HL-60 (cell line): Measurements from ENCODE around the gene SMG6.

Experiments
- DNase-seq, 2 experiments: peaks; one replicate each; pipeline ENCODE4 v3.0.0-alpha.2; 2010 to 2020; ENCODE audit warnings: low read depth in 1 of 2, low spot score in 1 of 2
- H3K27ac ChIP-seq: fragments of 250-450 bp; sonication (Bioruptor Pico); replicated peaks from 2 replicates; pipeline ENCODE4 v1.5.1; 2020; ENCODE audit warnings: mild to moderate bottlenecking, moderate library complexity
- H3K27me3 ChIP-seq: fragments of 250-450 bp; sonication (Bioruptor Pico); 2 replicates; pipeline ENCODE4 v1.5.1; 2021; ENCODE audit warnings: mild to moderate bottlenecking, moderate library complexity; ENCODE audit not compliant: insufficient read depth, poor library complexity, severe bottlenecking
- H3K4me3 ChIP-seq: replicated peaks from 2 replicates; pipeline ENCODE4 v1.5.1; 2011; ENCODE audit warnings: mild to moderate bottlenecking, control low read depth, low read length; ENCODE audit not compliant: insufficient read depth
- CTCF ChIP-seq: IDR thresholded peaks from one replicate; pipeline ENCODE4 v1.5.1; 2011; ENCODE audit warnings: low read length, control low read depth, inconsistent platforms; ENCODE audit not compliant: insufficient read depth
- GABPA ChIP-seq: IDR thresholded peaks from 2 replicates; pipeline ENCODE4 v1.6.1; 2012; ENCODE audit warnings: low read depth
- POLR2AphosphoS5 ChIP-seq: IDR thresholded peaks from 2 replicates; pipeline ENCODE4 v1.6.1; 2012; ENCODE audit warnings: low read depth
- REST ChIP-seq: IDR thresholded peaks from 2 replicates; pipeline ENCODE4 v1.6.1; 2012; ENCODE audit warnings: low read depth; ENCODE audit not compliant: insufficient replicate concordance
- SPI1 ChIP-seq: IDR thresholded peaks from 2 replicates; pipeline ENCODE4 v1.6.1; 2012; ENCODE audit warnings: low read depth, mild to moderate bottlenecking, borderline replicate concordance

SMG6 gene

GRCh38 chr17:2181897-2182448 is 121.6 kb downstream of the SMG6 start:
- TF ChIP-seq REST (no peak), SPI1 (no peak), GABPA (no peak), CTCF (no peak), POLR2AphosphoS5 (no peak)
- DNase-seq = no peak
- H3K27ac ChIP-seq = no peak overlapping the region

GRCh38 chr17:2181206-2181896 is 122.2 kb downstream of the SMG6 start:
- no peak for DNase-seq
- Histone ChIP-seq H3K27me3 (no peaks in the 10 kb centered on the region), H3K4me3 (no peak overlapping the region), H3K27ac (no peak overlapping the region)
- TF ChIP-seq REST (no peak), GABPA (no peak), SPI1 (no peak), CTCF (no peak), POLR2AphosphoS5 (no peak)

More at GRCh38 chr17:2181897-2182448, 121.6 kb downstream of the SMG6 start:
- Histone ChIP-seq H3K4me3 (no peak overlapping the region), H3K27me3 (no peaks in the 10 kb centered on the region)

- Histone ChIP-seq H3K27me3 (no peaks in the 10 kb centered on the region), H3K4me3 (no peak overlapping the region), H3K27ac (no peak overlapping the region)
- DNase-seq = no peak
- no peak for TF ChIP-seq SPI1
- TF ChIP-seq POLR2AphosphoS5 = no peak
- no peak for TF ChIP-seq REST
These were observed 122.8 kb downstream of the SMG6 start for GRCh38 chr17:2180768-2181167.
